HepG2 (cell line): ENCODE measurements around the gene CSNK1G1. TPM values are rescaled to one million over a fixed set of nuclear protein-coding genes. Genes with fewer than 3 reads are reported as not detected.
A peak's percentile ranks its signal among the peaks of the same experiment; 100 is the strongest.

Experiments
- ARNT2 ChIP-seq: sonication (generic); formaldehyde crosslinking; IDR thresholded peaks from 2 replicates; pipeline ENCODE4 v1.8.0; 2022; ENCODE audit warnings: mild to moderate bottlenecking, low read depth, missing genetic modification reagents, moderate library complexity
- CBX1 ChIP-seq: IDR thresholded peaks from one replicate; pipeline ENCODE4 v1.6.1; 2016; ENCODE audit warnings: antibody characterized with exemption, low read depth
- DBP ChIP-seq: sonication (generic); formaldehyde crosslinking; IDR thresholded peaks from 2 replicates; pipeline ENCODE4 v1.4.0; 2020; ENCODE audit warnings: missing genetic modification reagents; ENCODE audit errors: not compliant biosample characterization
- FOSL1 ChIP-seq: sonication (generic); formaldehyde crosslinking; IDR thresholded peaks from 2 replicates; pipeline ENCODE4 v1.9.0; 2021; ENCODE audit warnings: missing genetic modification reagents, borderline replicate concordance
- MTA3 ChIP-seq: sonication (generic); formaldehyde crosslinking; IDR thresholded peaks from 2 replicates; pipeline ENCODE4 v1.4.0; 2020; ENCODE audit warnings: missing genetic modification reagents
- PLRG1 ChIP-seq: fragments of 450-650 bp; conservative IDR thresholded peaks from 2 replicates; pipeline ENCODE4 v1.6.1; 2016
- POGZ ChIP-seq: sonication (generic); formaldehyde crosslinking; IDR thresholded peaks from 2 replicates; pipeline ENCODE4 v1.4.0; 2020; ENCODE audit warnings: mild to moderate bottlenecking, missing genetic modification reagents
- POLR2G ChIP-seq: fragments of 200-400 bp; formaldehyde crosslinking; IDR thresholded peaks from 2 replicates; pipeline ENCODE4 v1.6.1; 2018; ENCODE audit warnings: mild to moderate bottlenecking, low read depth, low read length, moderate library complexity
- PRDM10 ChIP-seq: sonication (generic); formaldehyde crosslinking; IDR thresholded peaks from 2 replicates; pipeline ENCODE4 v1.4.0; 2020; ENCODE audit warnings: low read depth, missing genetic modification reagents
- SNAPC2 ChIP-seq: sonication (generic); formaldehyde crosslinking; IDR thresholded peaks from 2 replicates; pipeline ENCODE4 v1.8.1; 2022; ENCODE audit warnings: mild to moderate bottlenecking, missing genetic modification reagents
- SOX13 ChIP-seq, 3 experiments: fragments of 450-650 bp in 1 of 3; sonication (generic) in 1 of 3; formaldehyde crosslinking in 1 of 3; IDR thresholded peaks in 2 of 3; conservative IDR thresholded peaks in 1 of 3; 2 replicates each; pipeline versions ENCODE4 v1.5.0 to v1.6.1; 2016 to 2020; ENCODE audit warnings: antibody characterized with exemption in 1 of 3, mild to moderate bottlenecking in 1 of 3, missing compliant biosample characterization in 1 of 3, missing genetic modification reagents in 1 of 3, moderate library complexity in 1 of 3
- ZHX2 ChIP-seq, 2 experiments: sonication (generic) in 1 of 2; formaldehyde crosslinking in 1 of 2; IDR thresholded peaks; 2 replicates each; pipeline versions ENCODE4 v1.6.1 to v1.9.0; 2014 to 2022; ENCODE audit warnings: antibody characterized with exemption in 1 of 2, borderline replicate concordance in 1 of 2, inconsistent platforms in 1 of 2, low read depth in 1 of 2, missing genetic modification reagents in 1 of 2
- ZNF10 ChIP-seq: sonication (generic); formaldehyde crosslinking; IDR thresholded peaks from 2 replicates; pipeline ENCODE4 v1.4.0; 2020; ENCODE audit warnings: mild to moderate bottlenecking, low read depth, missing genetic modification reagents, borderline replicate concordance
- ZNF343 ChIP-seq: sonication (generic); formaldehyde crosslinking; IDR thresholded peaks from 2 replicates; pipeline ENCODE4 v1.4.0; 2020; ENCODE audit warnings: mild to moderate bottlenecking, missing genetic modification reagents
- ZNF431 ChIP-seq: sonication (generic); formaldehyde crosslinking; IDR thresholded peaks from 2 replicates; pipeline ENCODE4 v1.9.0; 2022; ENCODE audit warnings: missing genetic modification reagents, low read depth, mild to moderate bottlenecking, borderline replicate concordance
- ZNF432 ChIP-seq: sonication (generic); formaldehyde crosslinking; IDR thresholded peaks from 2 replicates; pipeline ENCODE4 v1.5.0; 2020; ENCODE audit warnings: missing genetic modification reagents, mild to moderate bottlenecking, borderline replicate concordance
- ZNF605 ChIP-seq: sonication (generic); formaldehyde crosslinking; IDR thresholded peaks from 2 replicates; pipeline ENCODE4 v1.8.0; 2022; ENCODE audit warnings: mild to moderate bottlenecking, missing genetic modification reagents
- ZNF777 ChIP-seq: sonication (generic); formaldehyde crosslinking; IDR thresholded peaks from 2 replicates; pipeline ENCODE4 v1.4.0; 2020; ENCODE audit warnings: missing genetic modification reagents
- polyA plus RNA-seq, 8 experiments: library from polyadenylated mRNA; depleted of rRNA in 3 of 8; stranded (reverse) in 7 of 8; unstranded in 1 of 8; fragments of >200 nt; fragmentation: Illumina TruSeq in 4 of 8; extraction: Trizol in 4 of 8; gene quantifications; 2 replicates each; pipeline versions ENCODE4 v1.2.1 to v1.2.3, GENCODE V29; 2011 to 2016; ENCODE audit warnings: low read depth in 4 of 8, missing spikeins in 1 of 8, mixed read lengths in 1 of 8; ENCODE audit not compliant: insufficient read depth in 1 of 8
- total RNA-seq, 5 experiments: library from RNA; depleted of rRNA; stranded (reverse); fragments of >200 nt; fragmentation: Illumina TruSeq; extraction: Trizol; gene quantifications; 2 replicates each; pipeline ENCODE4 v1.2.3, GENCODE V29; 2016; ENCODE audit warnings: low read depth in 1 of 5

CSNK1G1 gene
- total and polyA plus RNA-seq, 2 of the 13 experiments (the other 11 are each of a cell fraction or from before 2014, with no cell fraction given): 8.5 to 12.6 TPM

GRCh38 chr15:64387562-64388168 is 31.7 kb upstream of the CSNK1G1 start, which contains the start of gene TRIP4 (continued):
- peak; percentile 95 for TF ChIP-seq ARNT2 (CRISPR knock-in tag)
- TF ChIP-seq ZHX2 (IDR thresholded peaks at IDR 0.05; ENCODE audit: low read depth): peak; percentile 93
- TF ChIP-seq ZHX2 (CRISPR knock-in tag; IDR thresholded peaks at IDR 0.05; ENCODE audit: borderline replicate concordance): peak; percentile 81; the same call in 1 of the 2 replicates
- peak; percentile 94 for TF ChIP-seq ZNF605 (CRISPR knock-in tag)
- TF ChIP-seq POLR2G: peak; percentile 95
- peak; percentile 95 for TF ChIP-seq PRDM10 (CRISPR knock-in tag)
- TF ChIP-seq FOSL1 (CRISPR knock-in tag): no peak
- 0 out of 2 replicates have a peak, but pooled peaks have one; percentile 35 for TF ChIP-seq ZNF343 (CRISPR knock-in tag)
- TF ChIP-seq SOX13 (IDR thresholded peaks at IDR 0.05): 0 out of 2 replicates have a peak, but pooled peaks have one; percentile 36
- peak in 1 of 2 experiments; percentile 74; a peak in 2 of 4 replicates for TF ChIP-seq SOX13 (CRISPR knock-in tag; conservative IDR thresholded peaks at IDR 0.05 in 1 of 2, IDR thresholded peaks at IDR 0.05 in 1 of 2)
- peak; percentile 99 for TF ChIP-seq CBX1
- peak; percentile 85 for TF ChIP-seq DBP
- peak; percentile 100 for TF ChIP-seq POGZ (CRISPR knock-in tag)
- TF ChIP-seq SNAPC2 (CRISPR knock-in tag): 0 out of 2 replicates have a peak, but pooled peaks have one; percentile 52
- TF ChIP-seq PLRG1: no peak
- no peak for TF ChIP-seq ZNF10
- peak; percentile 95; the same call in 1 of the 2 replicates for TF ChIP-seq ZNF431 (CRISPR knock-in tag)
- TF ChIP-seq ZNF432 (CRISPR knock-in tag): 0 out of 2 replicates have a peak, but pooled peaks have one; percentile 36
- no peak for TF ChIP-seq MTA3 (CRISPR knock-in tag)
- peak; percentile 77 for TF ChIP-seq ZNF777 (CRISPR knock-in tag)
